ENCODE results near the gene VILL.

The VILL gene

GRCh38 chr3:38000965-38001455, 10.4 kb downstream of the VILL start:
- no peak for DNase-seq (ENCODE audit: low read depth)

- no peak for DNase-seq (ENCODE audit: low read depth)
Measured at GRCh38 chr3:38001456-38002081, 11.0 kb downstream of the VILL start.

DNA sequence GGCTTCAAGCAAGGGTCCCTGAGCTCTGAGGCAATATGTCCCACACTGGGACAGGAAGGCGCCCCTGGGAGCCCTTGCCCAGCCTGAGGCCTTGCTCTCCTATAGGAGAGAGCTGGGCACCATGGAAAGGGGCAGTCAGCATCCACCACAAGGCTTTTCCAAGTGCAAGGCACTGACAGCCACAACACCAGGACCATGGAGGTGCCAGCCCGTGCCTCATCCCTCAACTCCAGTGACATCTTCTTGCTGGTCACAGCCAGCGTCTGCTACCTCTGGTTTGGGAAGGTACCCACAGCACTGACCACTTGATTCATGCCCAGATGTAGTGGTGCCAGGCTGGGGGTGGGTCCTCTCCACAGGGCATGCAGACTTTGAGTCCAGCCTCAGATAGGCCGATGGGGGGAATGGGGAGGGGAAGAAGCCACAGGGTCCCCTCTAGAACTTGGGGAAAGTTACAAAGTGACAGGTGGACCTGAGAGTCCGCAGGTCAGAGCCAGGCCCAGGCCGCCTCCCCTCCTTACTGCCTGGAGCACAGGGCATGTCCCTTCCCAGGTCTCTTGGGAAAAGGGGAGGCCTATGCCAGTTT, 11.8 kb downstream of the VILL start:
- DNase-seq (ENCODE audit: low read depth) = no peak

DNA sequence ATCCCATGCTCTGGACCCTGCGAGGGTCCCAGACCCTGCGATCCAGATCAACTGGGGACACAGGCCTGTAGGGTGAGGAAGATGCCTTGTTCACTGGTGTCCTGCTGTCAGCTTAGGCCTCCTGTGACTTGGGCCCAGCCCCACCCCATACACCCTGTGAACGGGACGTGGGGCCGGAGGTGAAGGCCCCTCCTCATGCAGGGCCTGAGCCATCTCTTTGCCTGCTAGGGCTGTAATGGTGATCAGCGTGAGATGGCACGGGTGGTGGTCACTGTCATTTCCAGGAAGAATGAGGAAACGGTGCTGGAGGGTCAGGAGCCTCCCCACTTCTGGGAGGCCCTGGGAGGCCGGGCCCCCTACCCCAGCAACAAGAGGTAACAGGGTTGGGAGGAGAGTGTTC, 12.4 kb downstream of the VILL start:
- DNase-seq (ENCODE audit: low read depth) = no peak

GRCh38 chr3:38003371-38003816, 12.8 kb downstream of the VILL start:
- peak; percentile 24 for DNase-seq (ENCODE audit: low read depth)

DNA sequence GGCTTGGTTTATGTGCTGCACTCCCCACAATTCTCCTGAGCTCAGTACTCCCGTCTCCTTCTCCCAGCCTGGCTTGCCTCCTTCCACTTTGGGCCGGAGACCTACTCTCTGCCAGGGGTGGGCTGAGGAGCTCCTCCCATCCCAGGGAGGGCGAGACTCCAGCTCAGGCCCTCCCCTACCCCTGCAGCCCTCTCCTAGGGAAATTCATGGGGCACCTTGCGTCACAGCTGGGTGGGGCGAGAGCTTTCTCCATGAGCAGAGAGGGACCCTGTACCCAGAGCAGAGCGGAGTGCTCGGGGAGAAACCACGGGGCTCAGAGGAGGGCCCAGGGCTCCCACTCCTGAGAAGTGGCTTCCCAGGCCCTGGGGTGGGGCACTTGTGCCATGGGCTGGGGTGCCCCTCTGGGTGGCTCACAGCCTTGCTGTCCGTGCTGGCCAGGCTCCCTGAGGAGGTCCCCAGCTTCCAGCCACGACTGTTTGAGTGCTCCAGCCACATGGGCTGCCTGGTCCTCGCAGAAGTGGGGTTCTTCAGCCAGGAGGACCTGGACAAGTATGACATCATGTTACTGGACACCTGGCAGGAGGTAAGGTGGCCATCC, 13.3 kb downstream of the VILL start:
- DNase-seq (ENCODE audit: low read depth) = no peak

DNA sequence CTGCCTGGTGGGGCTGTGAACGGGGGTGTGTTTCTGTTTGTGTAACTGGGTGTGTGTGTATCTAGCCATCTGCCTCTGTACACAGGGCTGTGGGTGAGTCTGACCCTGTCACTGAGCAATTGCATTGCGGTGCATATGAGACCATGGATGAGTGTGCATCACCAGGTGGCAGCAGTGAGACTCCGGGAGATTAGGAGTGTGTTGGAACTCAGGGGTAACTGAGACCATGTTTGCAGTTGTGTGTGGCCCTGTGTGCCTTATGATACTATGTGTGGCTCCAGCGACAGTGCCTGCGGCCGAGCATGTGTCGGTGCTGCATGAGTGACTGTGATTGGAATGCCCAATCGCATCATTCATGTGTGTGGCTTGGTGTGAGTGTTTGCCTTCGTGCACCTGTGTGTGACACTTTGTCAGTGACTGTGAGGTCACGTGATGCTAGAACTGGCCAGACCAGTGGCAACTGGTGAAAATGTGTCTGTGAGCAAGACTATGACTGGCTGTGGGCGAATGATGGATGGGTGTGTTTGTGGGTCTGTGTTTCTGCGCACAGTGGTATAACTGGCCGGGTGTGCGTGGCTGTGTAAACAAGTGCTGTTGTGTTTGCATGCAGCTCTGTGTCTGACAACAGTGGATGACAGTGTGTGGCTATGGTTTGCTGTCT, 14.0 kb downstream of the VILL start:
- DNase-seq (ENCODE audit: low read depth) = peak; percentile 29

DNA sequence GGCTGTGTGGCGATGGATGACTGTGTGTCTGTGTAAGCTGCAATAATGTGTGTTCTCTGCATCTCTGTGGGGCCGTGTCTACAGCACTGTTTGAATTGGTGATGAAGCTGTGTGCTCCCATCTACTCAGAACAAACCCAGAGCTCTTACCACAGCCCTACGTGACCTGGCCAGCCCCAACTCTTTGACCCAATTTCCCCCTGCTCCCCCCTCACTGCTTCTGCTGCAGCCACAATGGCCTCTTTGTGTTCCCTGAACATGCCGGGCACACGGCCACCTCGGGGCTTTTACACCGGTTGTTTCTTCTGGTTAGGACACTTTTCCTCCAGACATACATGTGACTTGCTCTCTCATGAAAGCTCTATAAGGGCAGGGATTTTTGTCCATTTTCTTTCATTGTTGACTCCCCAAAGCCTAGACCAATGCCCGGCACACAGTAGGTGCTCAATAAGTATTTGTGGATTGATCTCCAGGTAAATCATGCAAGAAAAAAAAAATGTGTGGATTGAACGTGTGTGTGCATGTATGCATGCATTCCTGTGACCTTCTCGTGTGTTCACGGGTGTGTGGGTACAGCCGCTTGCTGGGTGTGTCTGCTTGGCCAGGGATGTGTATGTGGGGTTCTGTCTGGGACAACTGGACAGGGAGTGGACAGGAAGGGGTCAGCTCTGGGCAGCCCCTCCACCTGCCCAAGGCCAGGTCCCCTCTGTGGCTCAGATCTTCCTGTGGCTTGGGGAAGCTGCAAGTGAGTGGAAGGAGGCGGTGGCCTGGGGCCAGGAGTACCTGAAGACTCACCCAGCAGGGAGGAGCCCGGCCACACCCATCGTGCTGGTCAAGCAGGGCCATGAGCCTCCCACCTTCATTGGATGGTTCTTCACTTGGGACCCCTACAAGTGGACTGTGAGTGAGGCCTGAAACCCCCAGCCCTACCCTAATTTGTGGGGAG, 14.8 kb downstream of the VILL start:
- DNase-seq (ENCODE audit: low read depth) = no peak

DNA sequence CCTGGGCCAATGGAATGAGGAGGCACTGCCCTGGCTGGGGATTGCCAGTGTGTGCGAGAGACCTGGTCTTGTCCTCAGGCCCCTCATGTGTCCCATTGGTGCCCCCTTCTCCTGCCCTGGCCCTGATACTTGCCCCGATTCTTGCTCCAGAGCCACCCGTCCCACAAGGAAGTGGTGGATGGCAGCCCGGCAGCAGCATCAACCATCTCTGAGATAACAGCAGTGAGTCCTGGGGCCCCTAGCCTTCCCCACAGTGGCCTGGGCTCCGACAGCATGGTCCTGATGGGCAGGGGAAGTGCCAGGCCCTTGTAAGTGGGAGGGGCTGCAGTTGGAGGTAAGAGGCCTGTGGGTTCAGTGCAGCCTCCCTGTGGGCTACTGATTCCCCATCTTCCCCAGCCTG, 15.4 kb downstream of the VILL start:
- no peak for DNase-seq (ENCODE audit: low read depth)

DNA sequence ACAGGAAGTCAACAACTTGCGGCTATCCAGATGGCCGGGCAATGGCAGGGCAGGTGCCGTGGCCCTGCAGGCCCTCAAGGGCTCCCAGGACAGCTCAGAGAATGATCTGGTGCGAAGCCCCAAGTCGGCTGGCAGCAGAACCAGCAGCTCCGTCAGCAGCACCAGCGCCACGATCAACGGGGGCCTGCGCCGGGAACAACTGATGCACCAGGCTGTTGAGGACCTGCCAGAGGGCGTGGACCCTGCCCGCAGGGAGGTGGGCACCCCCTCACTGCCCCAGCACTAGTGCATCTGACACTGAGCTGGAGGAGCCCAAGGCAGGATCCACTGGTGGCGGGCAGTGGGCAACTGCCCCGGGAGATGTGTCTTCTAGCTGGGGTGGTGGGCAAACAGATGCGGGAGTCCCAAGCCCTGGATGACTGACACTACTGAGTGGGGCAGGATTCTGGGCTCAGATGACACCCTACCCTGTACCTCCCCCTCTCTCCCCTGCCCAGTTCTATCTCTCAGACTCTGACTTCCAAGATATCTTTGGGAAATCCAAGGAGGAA, 15.9 kb downstream of the VILL start:
- no peak for DNase-seq (ENCODE audit: low read depth)

- no peak for DNase-seq (ENCODE audit: low read depth)
Measured at GRCh38 chr3:38007754-38008090, 17.1 kb downstream of the VILL start.

GRCh38 chr3:38008191-38008701, 17.7 kb downstream of the VILL start:
- no peak for DNase-seq (ENCODE audit: low read depth)

DNA sequence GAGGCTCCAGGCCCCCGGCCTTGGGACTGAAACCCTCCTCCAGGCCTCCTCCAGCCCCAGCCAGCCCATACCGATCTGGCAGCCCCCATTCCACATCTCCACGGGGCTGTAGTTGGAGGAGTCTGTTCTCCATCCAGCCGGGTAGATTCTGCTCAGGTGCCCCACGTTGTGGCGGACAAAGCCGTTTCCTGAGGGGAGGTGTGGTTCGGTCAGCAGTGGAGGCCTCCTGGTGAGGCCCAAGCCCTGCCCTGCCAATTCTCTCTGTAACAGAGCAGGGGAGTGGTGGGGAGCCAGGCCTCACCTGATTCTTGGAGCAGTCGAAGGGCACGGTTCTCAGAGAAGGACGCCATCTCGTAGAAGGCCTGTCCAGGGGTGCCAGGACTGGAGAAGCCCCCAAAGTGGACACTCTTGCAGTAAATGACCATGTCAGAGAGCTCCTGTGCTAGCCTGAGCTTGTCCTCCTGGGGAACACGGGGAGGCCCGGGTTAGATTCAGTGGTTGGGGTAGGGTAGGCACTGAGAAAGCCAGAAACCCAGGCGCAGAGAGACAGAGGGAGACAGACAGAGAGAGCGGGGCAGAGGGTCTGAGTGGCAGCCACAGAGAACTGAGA, 18.5 kb downstream of the VILL start:
- no peak for DNase-seq (ENCODE audit: low read depth)

GRCh38 chr3:38009807-38010591, 19.4 kb downstream of the VILL start:
- no peak for DNase-seq (ENCODE audit: low read depth)

DNA sequence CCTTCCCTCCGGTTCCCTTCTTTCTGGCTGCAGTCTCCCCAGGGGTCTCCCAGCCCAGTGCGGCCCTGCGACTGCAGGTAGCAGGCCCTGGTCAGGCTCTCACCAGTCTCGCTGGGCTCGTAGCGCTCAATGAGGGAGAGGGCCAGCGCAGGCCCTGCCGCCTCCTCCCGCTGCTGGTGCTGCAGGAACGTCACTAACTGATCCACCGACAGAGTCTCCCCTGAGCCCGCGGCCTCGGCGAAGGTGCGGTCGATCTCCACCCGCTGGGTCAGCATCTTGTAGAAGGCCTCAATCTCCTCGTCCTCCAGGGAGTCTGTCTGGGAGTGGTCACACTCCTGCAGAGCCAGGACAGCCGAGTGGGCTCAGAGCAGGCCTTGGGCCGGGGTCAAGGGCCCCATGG, 20.5 kb downstream of the VILL start:
- DNase-seq (ENCODE audit: low read depth) = no peak

- no peak for DNase-seq (ENCODE audit: low read depth)
Measured at GRCh38 chr3:38015485-38015884, 24.9 kb downstream of the VILL start.

GRCh38 chr3:38015984-38016383, 25.4 kb downstream of the VILL start:
- DNase-seq (ENCODE audit: low read depth) = no peak

GRCh38 chr3:38016410-38016809, 25.8 kb downstream of the VILL start:
- DNase-seq (ENCODE audit: low read depth) = no peak

DNA sequence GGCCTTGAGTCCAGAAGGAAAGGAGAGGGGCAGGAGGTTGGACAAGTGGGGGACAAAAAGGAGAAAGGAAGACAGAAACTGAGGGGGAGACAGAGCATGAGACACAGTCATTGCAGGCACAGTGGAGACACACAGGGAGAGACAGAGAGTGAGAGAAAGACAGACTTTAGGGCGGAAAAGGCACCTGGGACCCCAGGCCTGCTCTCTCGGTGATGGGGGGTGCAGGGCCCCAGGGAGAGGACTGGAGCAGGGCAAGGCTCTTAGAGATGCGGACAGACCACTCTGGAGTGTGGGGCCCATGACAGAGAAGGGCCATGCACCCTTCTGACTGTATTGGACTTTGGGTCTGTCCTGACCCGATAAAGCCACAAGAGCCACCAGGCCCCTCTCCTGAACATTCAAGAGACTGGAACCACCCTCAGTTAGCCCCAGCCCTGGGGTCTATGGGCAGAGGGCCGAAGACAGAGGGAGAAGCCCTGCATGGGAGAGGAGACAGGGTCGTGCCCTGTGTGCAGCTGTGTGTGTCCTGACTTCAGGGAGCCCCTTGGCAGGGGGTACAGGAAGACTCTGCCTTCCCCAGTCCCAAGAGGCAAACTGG, 26.4 kb downstream of the VILL start:
- DNase-seq (ENCODE audit: low read depth) = no peak
